CD8-positive, alpha-beta memory T cell (primary cell): Measurements from ENCODE around the gene RFTN1. TPM values are rescaled to one million over a fixed set of nuclear protein-coding genes. Genes with fewer than 3 reads are reported as not detected.
A peak's percentile ranks its signal among the peaks of the same experiment; 100 is the strongest.

Experiments
- CTCF ChIA-PET: fragments of 350-600 bp; sonication (Branson Sonifier 250); formaldehyde crosslinking; loops from one replicate; lab custom pipeline; 2021; ENCODE audit warnings: antibody characterized with exemption; lab: Charles Lee
- POLR2A ChIA-PET: fragments of 350-600 bp; sonication (Branson Sonifier 250); formaldehyde crosslinking; loops from one replicate; lab custom pipeline; 2021; ENCODE audit warnings: antibody characterized with exemption; lab: Charles Lee
- DNase-seq, 5 donors: peaks; one replicate each; pipeline versions ENCODE4 v3.0.0 to v3.0.0-alpha.2; 2020 to 2022; ENCODE audit warnings: mixed read lengths in 1 of 5
- H3K27ac ChIP-seq: one replicate; pipeline ENCODE4 v1.7.0; 2013; ENCODE audit warnings: low read depth, mild to moderate bottlenecking, low read length, moderate library complexity
- H3K27me3 ChIP-seq: 2 replicates; pipeline ENCODE4 v1.7.0; 2013; ENCODE audit warnings: low read length, mild to moderate bottlenecking; ENCODE audit not compliant: insufficient read depth, poor library complexity, severe bottlenecking
- H3K36me3 ChIP-seq: 2 replicates; pipeline ENCODE4 v1.7.0; 2013; ENCODE audit warnings: mild to moderate bottlenecking, low read length, moderate library complexity; ENCODE audit not compliant: insufficient read depth
- H3K4me1 ChIP-seq: 2 replicates; pipeline ENCODE4 v1.7.0; 2013; ENCODE audit warnings: mild to moderate bottlenecking, low read length, moderate library complexity; ENCODE audit not compliant: insufficient read depth
- H3K4me3 ChIP-seq: 2 replicates; pipeline ENCODE4 v1.7.0; 2013; ENCODE audit warnings: mild to moderate bottlenecking, low read length
- H3K9me3 ChIP-seq: 2 replicates; pipeline ENCODE4 v1.7.0; 2013; ENCODE audit warnings: mild to moderate bottlenecking, low read length
- H3K27ac Mint-ChIP-seq, 8 donors: one replicate each; pipeline ENCODE4 v1.8.0; 2020 to 2021; ENCODE audit warnings: mixed read lengths in 8 of 8, mild to moderate bottlenecking in 6 of 8, inconsistent platforms in 3 of 8, moderate library complexity in 3 of 8
- H3K27me3 Mint-ChIP-seq, 2 donors: one replicate each; pipeline ENCODE4 v1.8.0; 2020 to 2021; ENCODE audit warnings: mixed read lengths in 2 of 2, mild to moderate bottlenecking in 1 of 2, moderate library complexity in 1 of 2
- H3K36me3 Mint-ChIP-seq, 3 donors: one replicate each; pipeline ENCODE4 v1.8.0; 2020 to 2021; ENCODE audit warnings: mixed read lengths in 3 of 3, inconsistent platforms in 1 of 3, mild to moderate bottlenecking in 1 of 3
- H3K4me1 Mint-ChIP-seq, 3 donors: one replicate each; pipeline ENCODE4 v1.8.0; 2020 to 2021; ENCODE audit warnings: mixed read lengths in 3 of 3, inconsistent platforms in 1 of 3, mild to moderate bottlenecking in 1 of 3
- H3K4me3 Mint-ChIP-seq, 7 donors: one replicate each; pipeline ENCODE4 v1.8.0; 2020 to 2021; ENCODE audit warnings: mixed read lengths in 7 of 7, mild to moderate bottlenecking in 6 of 7, moderate library complexity in 4 of 7, inconsistent platforms in 2 of 7
- H3K9me3 Mint-ChIP-seq, 5 donors: one replicate each; pipeline ENCODE4 v1.8.0; 2020 to 2022; ENCODE audit warnings: mixed read lengths in 5 of 5, mild to moderate bottlenecking in 3 of 5, moderate library complexity in 2 of 5, inconsistent platforms in 1 of 5
- polyA plus RNA-seq: library from polyadenylated mRNA; unstranded; fragments of 300-500 nt; fragmentation: Illumina TruSeq; gene quantifications from one replicate; pipeline ENCODE4 v1.2.3, GENCODE V29; 2021
- total RNA-seq, 2 experiments: library from RNA; stranded (reverse); gene quantifications; one replicate each; pipeline ENCODE4 v1.2.3, GENCODE V29; 2021

RFTN1 gene
- total and polyA plus RNA-seq, 3 experiments from 2014 or later, result 87.4 to 126 (median 125) TPM

DNA sequence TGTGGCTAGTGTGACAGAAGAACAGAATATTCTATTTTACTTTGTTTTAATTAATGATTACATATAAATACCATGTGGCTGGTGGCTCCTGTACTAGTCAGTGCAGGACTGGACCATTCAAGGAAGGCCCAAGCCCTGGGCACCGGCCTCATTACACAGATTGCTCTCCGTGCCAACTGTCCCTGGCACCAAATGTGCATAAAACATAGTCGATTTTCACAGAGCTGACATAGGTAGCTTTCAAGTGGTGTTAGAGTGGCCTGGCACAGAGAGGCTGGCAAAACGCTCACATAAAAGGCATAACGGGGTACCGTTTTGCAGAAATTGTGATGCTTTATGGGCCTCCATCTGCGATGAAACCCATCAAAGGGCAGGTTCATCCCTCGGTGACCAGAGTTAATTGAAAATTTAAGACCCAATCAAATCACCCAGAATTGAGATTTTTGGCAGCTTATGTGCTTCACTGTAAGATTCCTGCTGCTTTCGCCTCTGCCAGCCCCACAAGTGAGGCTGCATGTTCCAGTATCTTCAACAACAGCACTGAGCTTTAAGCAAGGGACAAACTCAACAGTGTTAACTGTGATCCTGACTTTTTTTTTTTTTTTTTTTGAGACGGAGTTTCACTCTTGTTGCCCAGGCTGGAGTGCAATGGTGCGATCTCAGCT, 25.9 kb downstream of the RFTN1 start:
- Mint-ChIP-seq H3K4me3 (no peak overlapping the region), H3K27ac (peak overlapping the region in 1 of 8 donors; percentile 15), H3K9me3 (no peaks in the 10 kb centered on the region), H3K36me3 (peaks cover 9 to 78% (median 37%) of the 10 kb centered on the region in 3 donors), H3K4me1 (peaks cover 45 to 81% (median 76%) of the 10 kb centered on the region in 3 donors), H3K27me3 (peaks cover 0 to 3% of the 10 kb centered on the region in 2 donors)
- CTCF ChIA-PET, result no interaction called here
- Histone ChIP-seq H3K27ac (no peak overlapping the region), H3K27me3 (no peaks in the 10 kb centered on the region), H3K36me3 (peaks cover 7% of the 10 kb centered on the region), H3K4me3 (no peak overlapping the region), H3K4me1 (peaks cover 14% of the 10 kb centered on the region), H3K9me3 (no peaks in the 10 kb centered on the region)
- no peak for DNase-seq
- POLR2A ChIA-PET, result interaction anchor here (0.7 kb wide), 1 partner anchor 18 kb away, joined by 6 read pairs; no protein-coding TSS in a partner anchor

DNA sequence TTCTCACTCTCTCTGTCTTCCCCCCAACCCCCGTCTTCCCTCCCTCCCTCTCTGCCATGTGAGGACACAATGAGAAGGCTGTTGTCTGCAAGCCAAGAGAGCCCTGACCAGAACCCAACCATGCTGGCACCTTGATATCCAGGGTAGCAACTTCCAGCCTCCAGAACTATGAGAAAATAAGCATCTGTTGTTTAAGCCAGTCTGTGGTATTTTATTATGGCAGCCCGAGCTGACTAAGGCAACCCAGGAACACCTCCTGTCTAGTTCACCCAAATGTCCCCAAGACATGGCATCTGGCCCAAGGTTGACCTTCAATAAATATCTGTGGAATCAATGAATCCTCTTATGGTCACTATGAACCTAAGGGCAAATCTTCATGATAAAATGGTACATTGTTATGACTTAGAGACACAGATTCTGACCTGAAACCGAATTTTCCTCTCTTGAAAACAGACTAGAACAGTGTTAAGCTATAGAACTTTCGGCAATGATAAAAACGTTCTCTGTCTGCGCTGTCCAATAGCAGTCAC, 26.5 kb downstream of the RFTN1 start:
- Mint-ChIP-seq H3K4me1 (peaks cover 50 to 81% (median 77%) of the 10 kb centered on the region in 3 donors), H3K4me3 (no peak overlapping the region), H3K36me3 (peaks cover 9 to 72% (median 31%) of the 10 kb centered on the region in 3 donors), H3K27ac (peak overlapping the region in 2 of 8 donors; percentile 47 to 56), H3K27me3 (peaks cover 0 to 3% of the 10 kb centered on the region in 2 donors), H3K9me3 (no peaks in the 10 kb centered on the region)
- Histone ChIP-seq H3K27me3 (no peaks in the 10 kb centered on the region), H3K36me3 (peaks cover 1% of the 10 kb centered on the region), H3K4me1 (peaks cover 20% of the 10 kb centered on the region), H3K9me3 (no peaks in the 10 kb centered on the region), H3K4me3 (no peak overlapping the region), H3K27ac (no peak overlapping the region)
- CTCF ChIA-PET, result no interaction called here
- POLR2A ChIA-PET, result no interaction called here
- no peak for DNase-seq

DNA sequence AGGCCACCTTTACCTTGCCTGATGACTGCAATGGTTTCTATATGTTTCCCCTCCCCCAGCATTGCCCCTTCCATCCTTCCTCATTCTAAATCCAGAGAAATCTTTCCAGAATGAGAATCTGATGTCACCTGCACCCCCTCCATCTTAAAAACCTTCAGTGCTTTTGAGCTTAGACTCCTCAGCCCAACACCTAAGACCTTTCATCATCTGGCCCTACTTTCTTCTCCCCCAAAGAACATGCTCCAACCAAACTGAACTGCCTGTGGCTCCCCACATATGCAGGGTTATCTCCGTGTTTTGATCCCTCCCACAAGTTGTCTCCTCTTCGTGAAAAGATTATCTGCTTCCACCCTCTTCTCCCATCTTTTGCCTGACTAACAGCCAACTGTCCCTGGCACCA, 27.3 kb downstream of the RFTN1 start:
- CTCF ChIA-PET, result no interaction called here
- peaks cover 28% of the 10 kb centered on the region for H3K4me1 ChIP-seq
- no peak overlapping the region for H3K27ac ChIP-seq
- H3K36me3 ChIP-seq, result no peaks in the 10 kb centered on the region
- POLR2A ChIA-PET, result no interaction called here
- H3K27me3 ChIP-seq, result no peaks in the 10 kb centered on the region
- Mint-ChIP-seq H3K27me3 (peaks cover 0 to 3% of the 10 kb centered on the region in 2 donors), H3K36me3 (peaks cover 9 to 63% (median 26%) of the 10 kb centered on the region in 3 donors), H3K9me3 (no peaks in the 10 kb centered on the region), H3K4me3 (no peak overlapping the region), H3K4me1 (peaks cover 55 to 83% (median 79%) of the 10 kb centered on the region in 3 donors), H3K27ac (peak overlapping the region; percentile 24 to 85 (median 72))
- no peak overlapping the region for H3K4me3 ChIP-seq
- no peaks in the 10 kb centered on the region for H3K9me3 ChIP-seq
- DNase-seq, result no peak

DNA sequence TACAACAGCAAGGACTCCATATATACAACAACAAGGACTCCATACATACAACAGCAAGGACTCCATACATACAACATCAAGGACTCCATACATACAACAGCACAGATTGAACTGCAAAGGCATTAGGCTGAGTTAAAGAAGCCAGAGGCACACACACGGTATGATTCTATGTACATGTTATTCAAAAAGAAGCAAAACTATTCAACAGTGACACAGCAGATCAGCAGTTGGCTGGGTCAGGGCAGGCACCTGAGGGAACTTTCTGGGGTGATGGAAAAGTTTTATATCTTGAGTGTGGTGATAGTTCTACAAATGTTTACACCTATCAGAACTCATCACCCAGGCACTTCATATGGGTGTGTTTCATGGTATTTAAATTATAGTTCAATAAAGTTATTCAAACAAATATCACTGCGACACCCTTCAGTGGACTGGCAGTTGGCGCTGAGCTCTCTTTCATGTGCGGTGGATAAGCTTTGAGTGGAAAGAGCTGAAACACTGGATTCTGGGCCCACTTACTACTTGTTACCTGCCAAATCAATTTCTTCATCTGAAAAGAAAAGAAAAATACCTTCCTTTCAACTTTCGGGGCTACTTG, 28.0 kb downstream of the RFTN1 start:
- peaks cover 35% of the 10 kb centered on the region for H3K4me1 ChIP-seq
- Mint-ChIP-seq H3K27ac (peak overlapping the region in 6 of 8 donors; percentile 25 to 78 (median 61)), H3K9me3 (no peaks in the 10 kb centered on the region), H3K4me3 (no peak overlapping the region), H3K27me3 (peaks cover 0 to 3% of the 10 kb centered on the region in 2 donors), H3K36me3 (peaks cover 9 to 56% (median 21%) of the 10 kb centered on the region in 3 donors), H3K4me1 (peaks cover 58 to 85% (median 81%) of the 10 kb centered on the region in 3 donors)
- no peaks in the 10 kb centered on the region for H3K27me3 ChIP-seq
- no peaks in the 10 kb centered on the region for H3K36me3 ChIP-seq
- CTCF ChIA-PET, result interaction anchor here (3.1 kb wide), 1 partner anchor 11 kb away, joined by 15 read pairs; no protein-coding TSS in a partner anchor
- no peak overlapping the region for H3K27ac ChIP-seq
- POLR2A ChIA-PET, result no interaction called here
- no peak for DNase-seq
- no peak overlapping the region for H3K4me3 ChIP-seq
- no peaks in the 10 kb centered on the region for H3K9me3 ChIP-seq

DNA sequence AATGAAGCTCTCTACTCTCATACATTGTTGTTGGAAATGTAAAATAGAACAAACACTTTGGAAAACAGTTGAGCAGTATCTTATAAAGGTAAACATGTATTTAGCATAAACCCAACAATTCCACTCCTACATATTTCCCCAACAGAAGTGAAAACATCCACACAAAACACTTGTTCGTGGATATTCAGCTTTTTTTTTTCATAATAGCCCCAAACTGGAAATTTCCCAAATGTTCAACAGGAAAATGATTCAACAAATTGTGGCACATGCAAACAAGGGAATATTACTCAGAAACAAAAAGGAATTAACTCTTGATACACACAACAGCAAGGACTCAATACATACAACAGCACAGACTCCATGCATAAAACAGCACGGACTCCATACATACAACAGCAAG, 28.5 kb downstream of the RFTN1 start:
- H3K4me1 ChIP-seq, result peaks cover 40% of the 10 kb centered on the region
- H3K4me1 Mint-ChIP-seq, result peaks cover 60 to 86% (median 82%) of the 10 kb centered on the region in 3 donors
- H3K27ac Mint-ChIP-seq, result peak overlapping the region in 7 of 8 donors; percentile 15 to 78 (median 47)
- H3K36me3 Mint-ChIP-seq, result peaks cover 9 to 56% (median 18%) of the 10 kb centered on the region in 3 donors
- no peaks in the 10 kb centered on the region for H3K9me3 ChIP-seq
- H3K27ac ChIP-seq, result no peak overlapping the region
- no peak overlapping the region for H3K4me3 Mint-ChIP-seq
- no peaks in the 10 kb centered on the region for H3K36me3 ChIP-seq
- ChIA-PET CTCF (interaction anchor here (3.1 kb wide), 1 partner anchor 12 kb away, joined by 15 read pairs; no protein-coding TSS in a partner anchor), POLR2A (no interaction called here)
- H3K4me3 ChIP-seq, result no peak overlapping the region
- H3K9me3 Mint-ChIP-seq, result no peaks in the 10 kb centered on the region
- peaks cover 0 to 3% of the 10 kb centered on the region in 2 donors for H3K27me3 Mint-ChIP-seq
- no peak for DNase-seq
- H3K27me3 ChIP-seq, result no peaks in the 10 kb centered on the region

DNA sequence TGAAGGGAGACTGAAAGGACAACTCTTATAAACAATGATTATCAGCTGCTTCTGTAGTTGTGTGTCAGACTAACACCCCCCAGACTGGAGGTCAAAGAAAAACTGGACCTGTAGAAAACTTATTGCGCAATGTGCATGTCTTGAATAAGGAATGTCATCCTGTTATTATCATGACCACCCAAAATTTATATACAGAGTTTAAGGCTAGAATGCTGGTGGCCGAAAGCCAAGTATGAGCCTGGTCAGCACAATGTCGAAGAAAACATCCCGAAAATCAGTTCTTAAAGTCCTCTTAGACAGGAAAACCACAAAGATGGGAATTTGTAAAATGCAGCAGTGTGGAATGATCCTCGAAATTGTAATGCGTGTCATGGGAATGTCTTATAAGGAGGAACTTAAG, 29.3 kb downstream of the RFTN1 start:
- Mint-ChIP-seq H3K9me3 (no peaks in the 10 kb centered on the region), H3K4me3 (no peak overlapping the region), H3K27ac (peak overlapping the region in 4 of 8 donors; percentile 17 to 84 (median 65)), H3K27me3 (peaks cover 0 to 3% of the 10 kb centered on the region in 2 donors), H3K4me1 (peaks cover 60 to 87% (median 87%) of the 10 kb centered on the region in 3 donors), H3K36me3 (peaks cover 6 to 56% (median 15%) of the 10 kb centered on the region in 3 donors)
- no peak for DNase-seq
- Histone ChIP-seq H3K27ac (no peak overlapping the region), H3K4me1 (peaks cover 42% of the 10 kb centered on the region), H3K27me3 (no peaks in the 10 kb centered on the region), H3K36me3 (no peaks in the 10 kb centered on the region), H3K9me3 (no peaks in the 10 kb centered on the region), H3K4me3 (no peak overlapping the region)
- ChIA-PET POLR2A (interaction anchor here (0.6 to 2.4 kb wide), 2 partner anchors 11 to 57 kb away, joined by 4 to 10 read pairs; no protein-coding TSS in a partner anchor), CTCF (interaction anchor here (1.0 to 3.1 kb wide), 2 partner anchors 12 to 20 kb away, joined by 3 to 15 read pairs; no protein-coding TSS in a partner anchor)

DNA sequence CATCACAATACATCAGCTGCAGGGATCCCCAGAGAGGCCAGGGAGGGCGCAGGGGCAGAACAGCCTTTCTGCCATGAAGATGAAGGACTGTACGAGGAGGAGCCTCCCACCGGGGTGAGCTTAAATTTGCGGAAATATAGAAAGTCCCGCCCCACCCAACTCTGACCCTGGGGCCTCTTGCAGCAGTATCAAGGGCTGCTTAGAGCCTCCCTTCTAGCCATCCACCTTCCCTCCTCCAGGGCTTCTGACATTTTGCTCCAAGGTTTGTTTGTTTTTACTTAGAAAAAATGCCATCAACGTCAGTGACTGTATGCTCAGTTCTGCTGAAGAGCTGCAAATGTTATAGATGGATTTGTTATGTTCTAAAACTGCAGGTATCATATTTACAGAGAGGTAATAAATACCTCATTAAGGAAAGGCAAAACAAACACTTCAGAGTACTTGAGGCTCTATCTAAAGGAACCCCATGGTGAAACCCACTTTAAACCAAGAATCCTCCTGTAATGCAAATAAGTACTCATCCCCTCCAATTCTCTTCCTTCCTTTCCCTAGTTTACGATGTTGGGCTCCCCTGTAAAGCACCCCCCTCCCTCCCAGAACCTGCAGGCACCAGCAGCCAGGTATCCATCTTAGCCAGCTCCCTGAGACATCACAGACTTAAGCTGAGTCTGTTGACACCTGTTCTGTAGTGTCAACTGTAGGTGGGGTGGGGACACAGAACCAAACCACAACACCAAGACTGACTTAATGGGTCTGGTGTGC, 30.5 kb downstream of the RFTN1 start:
- H3K27ac Mint-ChIP-seq, result peak overlapping the region; percentile 62 to 96 (median 90)
- no peaks in the 10 kb centered on the region for H3K27me3 ChIP-seq
- H3K4me1 Mint-ChIP-seq, result peaks cover 69 to 93% (median 89%) of the 10 kb centered on the region in 3 donors
- H3K9me3 ChIP-seq, result no peaks in the 10 kb centered on the region
- H3K27ac ChIP-seq, result no peak overlapping the region
- H3K9me3 Mint-ChIP-seq, result no peaks in the 10 kb centered on the region
- H3K4me1 ChIP-seq, result peaks cover 42% of the 10 kb centered on the region
- H3K27me3 Mint-ChIP-seq, result peaks cover 0 to 3% of the 10 kb centered on the region in 2 donors
- no peaks in the 10 kb centered on the region for H3K36me3 ChIP-seq
- peak overlapping the region; percentile 35 for H3K4me3 ChIP-seq
- peak overlapping the region; percentile 43 to 85 (median 68) for H3K4me3 Mint-ChIP-seq
- DNase-seq, result peak; percentile 6 to 52 (median 26)
- peaks cover 6 to 58% (median 11%) of the 10 kb centered on the region in 3 donors for H3K36me3 Mint-ChIP-seq
- POLR2A ChIA-PET, result interaction anchor here (0.6 to 2.4 kb wide), 6 partner anchors 13 to 218 kb away, joined by 3 to 10 read pairs (median 4); partner anchors contain the start of genes DPH3 and OXNAD1
- CTCF ChIA-PET, result interaction anchor here (0.5 to 3.1 kb wide), 12 partner anchors 11 to 780 kb away, joined by 3 to 15 read pairs (median 4); no protein-coding TSS in a partner anchor
